Keratinocyte (primary cell): Measurements from ENCODE around the gene CFAP410. TPM values are rescaled to one million over a fixed set of nuclear protein-coding genes. Genes with fewer than 3 reads are reported as not detected.

Source experiments
- DNase-seq: peaks from one replicate; pipeline ENCODE4 v3.0.0-alpha.2; 2011; ENCODE audit warnings: low read depth, missing footprints, low spot score
- FAIRE-seq: peaks from 2 replicates; lab custom pipeline; 2011; peaks lifted over from hg19 to GRCh38; lab: Jason Lieb, UNC
- H2AFZ ChIP-seq: 2 replicates; pipeline ENCODE4 v1.6.0; 2012; ENCODE audit warnings: low read length, control low read depth, inconsistent platforms; ENCODE audit not compliant: control insufficient read depth
- H3K27ac ChIP-seq: 2 replicates; pipeline ENCODE4 v1.5.1; 2011; ENCODE audit warnings: low read length; ENCODE audit not compliant: control insufficient read depth, insufficient read depth
- H3K27me3 ChIP-seq: 3 replicates; pipeline ENCODE4 v1.6.0; 2011; ENCODE audit warnings: low read length; ENCODE audit not compliant: control insufficient read depth, insufficient read depth; ENCODE audit errors: extremely low read depth
- H3K36me3 ChIP-seq, 2 experiments: 2 replicates in 1 of 2; 3 replicates in 1 of 2; pipeline ENCODE4 v1.5.1; 2011; ENCODE audit warnings: low read length in 2 of 2, mild to moderate bottlenecking in 1 of 2; ENCODE audit not compliant: control insufficient read depth in 2 of 2, insufficient read depth in 2 of 2; ENCODE audit errors: extremely low read depth in 1 of 2
- H3K4me1 ChIP-seq: 3 replicates; pipeline ENCODE4 v1.5.1; 2011; ENCODE audit warnings: low read length; ENCODE audit not compliant: control insufficient read depth, insufficient read depth; ENCODE audit errors: extremely low read depth
- H3K4me2 ChIP-seq: 3 replicates; pipeline ENCODE4 v1.6.0; 2011; ENCODE audit warnings: low read depth, low read length; ENCODE audit not compliant: control insufficient read depth, insufficient read depth; ENCODE audit errors: extremely low read depth
- H3K4me3 ChIP-seq, 3 experiments: fragments of 200-600 bp in 1 of 3; sonication (generic) in 1 of 3; 2 replicates in 2 of 3; 3 replicates in 1 of 3; pipeline ENCODE4 v1.5.1; 2011 to 2016; ENCODE audit warnings: low read length in 3 of 3, mild to moderate bottlenecking in 3 of 3, control low read depth in 2 of 3, inconsistent platforms in 1 of 3, low read depth in 1 of 3, mixed read lengths in 1 of 3, mixed run types in 1 of 3, moderate library complexity in 1 of 3; ENCODE audit not compliant: control insufficient read depth in 2 of 3, insufficient read depth in 2 of 3; ENCODE audit errors: extremely low read depth in 1 of 3
- H3K79me2 ChIP-seq: 2 replicates; pipeline ENCODE4 v1.6.0; 2012; ENCODE audit warnings: low read length; ENCODE audit not compliant: control insufficient read depth, insufficient read depth
- H3K9ac ChIP-seq: 3 replicates; pipeline ENCODE4 v1.6.0; 2011; ENCODE audit warnings: low read length; ENCODE audit not compliant: control insufficient read depth, insufficient read depth; ENCODE audit errors: extremely low read depth
- H3K9me1 ChIP-seq: 3 replicates; pipeline ENCODE4 v1.6.0; 2011; ENCODE audit warnings: low read length; ENCODE audit not compliant: control insufficient read depth, insufficient read depth; ENCODE audit errors: extremely low read depth
- H3K9me3 ChIP-seq: 2 replicates; pipeline ENCODE4 v1.5.1; 2012; ENCODE audit warnings: low read depth, low read length; ENCODE audit not compliant: control insufficient read depth
- H4K20me1 ChIP-seq: 3 replicates; pipeline ENCODE4 v1.6.0; 2011; ENCODE audit warnings: low read length; ENCODE audit not compliant: control insufficient read depth, insufficient read depth; ENCODE audit errors: extremely low read depth
- CTCF ChIP-seq, 3 experiments: IDR thresholded peaks in 1 of 3; conservative IDR thresholded peaks in 1 of 3; optimal IDR thresholded peaks in 1 of 3; 2 replicates in 2 of 3; 3 replicates in 1 of 3; pipeline versions ENCODE3 to v1.5.1; 2011; ENCODE audit warnings: low read length in 3 of 3, mild to moderate bottlenecking in 3 of 3, moderate library complexity in 2 of 3, control low read depth in 1 of 3, inconsistent platforms in 1 of 3; ENCODE audit not compliant: insufficient read depth in 2 of 3; ENCODE audit errors: extremely low read depth in 1 of 3
- EZH2 ChIP-seq: IDR thresholded peaks from one replicate; pipeline ENCODE4 v1.6.1; 2012; ENCODE audit warnings: inconsistent platforms, mild to moderate bottlenecking, low read length, moderate library complexity
- dilution Hi-C: fragments of 300-500 bp; cut with MboI; formaldehyde crosslinking; loops from one replicate; pipeline ENCODE4 v1.7.0; 2020; ENCODE audit warnings: low sequenced_read_pairs; ENCODE audit not compliant: extremely low pct_ligation_motif_present
- polyA plus RNA-seq, 5 experiments: library from polyadenylated mRNA; depleted of rRNA in 3 of 5; stranded (reverse) in 3 of 5; stranded (forward) in 1 of 5; unstranded in 1 of 5; fragments of >200 nt; gene quantifications; 1 replicate in 1 of 5; 2 replicates in 3 of 5; 3 replicates in 1 of 5; pipeline versions ENCODE4 v1.2.1 to v1.2.3, GENCODE V29; 2011 to 2012; ENCODE audit warnings: missing spikeins in 2 of 5, low read depth in 1 of 5, low replicate concordance in 1 of 5

CFAP410 gene
- polyA plus RNA-seq, 1 donor (not counting 4 experiments of a cell fraction or from before 2014, with no cell fraction given): 2.2 TPM

GRCh38 chr21:44348861-44349260 is 9.7 kb upstream of the CFAP410 start:
- H3K4me1 ChIP-seq: no peaks in the 10 kb centered on the region
- peaks cover 46% of the 10 kb centered on the region for H3K27me3 ChIP-seq
- no peak overlapping the region for H2AFZ ChIP-seq
- FAIRE-seq (no peak), DNase-seq (no peak)
- no peak overlapping the region for H3K27ac ChIP-seq
- H3K4me3 ChIP-seq: no peak overlapping the region
- no peaks in the 10 kb centered on the region for H3K79me2 ChIP-seq
- no peak overlapping the region for H3K4me2 ChIP-seq
- dilution Hi-C loops: no loop called here
- no peak overlapping the region for H3K9ac ChIP-seq
- H3K9me3 ChIP-seq: no peaks in the 10 kb centered on the region
- H4K20me1 ChIP-seq: no peaks in the 10 kb centered on the region
- H3K36me3 ChIP-seq: no peaks in the 10 kb centered on the region
- H3K9me1 ChIP-seq: no peaks in the 10 kb centered on the region
- TF ChIP-seq CTCF (optimal IDR thresholded peaks at IDR 0.05 in 1 of 3, IDR thresholded peaks at IDR 0.05 in 1 of 3, conservative IDR thresholded peaks at IDR 0.05 in 1 of 3; ENCODE audit: extremely low read depth in 1 of 3, insufficient read depth in 2 of 3, low read length in 3 of 3) (no peak), EZH2 (no peak)

- no peak overlapping the region for H3K27ac ChIP-seq
- H3K9ac ChIP-seq: no peak overlapping the region
- H3K4me3 ChIP-seq: no peak overlapping the region
- no peaks in the 10 kb centered on the region for H3K36me3 ChIP-seq
- no peak overlapping the region for H3K4me2 ChIP-seq
- H4K20me1 ChIP-seq: no peaks in the 10 kb centered on the region
- dilution Hi-C loops: no loop called here
- no peak for TF ChIP-seq CTCF (optimal IDR thresholded peaks at IDR 0.05 in 1 of 3, IDR thresholded peaks at IDR 0.05 in 1 of 3, conservative IDR thresholded peaks at IDR 0.05 in 1 of 3; ENCODE audit: extremely low read depth in 1 of 3, insufficient read depth in 2 of 3, low read length in 3 of 3)
- no peak for TF ChIP-seq EZH2
- H3K4me1 ChIP-seq: no peaks in the 10 kb centered on the region
- H2AFZ ChIP-seq: no peak overlapping the region
- H3K27me3 ChIP-seq: peaks cover 42% of the 10 kb centered on the region
- no peaks in the 10 kb centered on the region for H3K79me2 ChIP-seq
- no peaks in the 10 kb centered on the region for H3K9me1 ChIP-seq
- no peak for FAIRE-seq
- no peak for DNase-seq
- H3K9me3 ChIP-seq: no peaks in the 10 kb centered on the region
Measured at GRCh38 chr21:44347911-44348451, 8.8 kb upstream of the CFAP410 start.
